EL (cell line): ENCODE data around the gene TSSK2.

Experiments
- DNase-seq: peaks from one replicate; pipeline ENCODE4 v3.0.0-alpha.2; 2016

Gene TSSK2

DNA sequence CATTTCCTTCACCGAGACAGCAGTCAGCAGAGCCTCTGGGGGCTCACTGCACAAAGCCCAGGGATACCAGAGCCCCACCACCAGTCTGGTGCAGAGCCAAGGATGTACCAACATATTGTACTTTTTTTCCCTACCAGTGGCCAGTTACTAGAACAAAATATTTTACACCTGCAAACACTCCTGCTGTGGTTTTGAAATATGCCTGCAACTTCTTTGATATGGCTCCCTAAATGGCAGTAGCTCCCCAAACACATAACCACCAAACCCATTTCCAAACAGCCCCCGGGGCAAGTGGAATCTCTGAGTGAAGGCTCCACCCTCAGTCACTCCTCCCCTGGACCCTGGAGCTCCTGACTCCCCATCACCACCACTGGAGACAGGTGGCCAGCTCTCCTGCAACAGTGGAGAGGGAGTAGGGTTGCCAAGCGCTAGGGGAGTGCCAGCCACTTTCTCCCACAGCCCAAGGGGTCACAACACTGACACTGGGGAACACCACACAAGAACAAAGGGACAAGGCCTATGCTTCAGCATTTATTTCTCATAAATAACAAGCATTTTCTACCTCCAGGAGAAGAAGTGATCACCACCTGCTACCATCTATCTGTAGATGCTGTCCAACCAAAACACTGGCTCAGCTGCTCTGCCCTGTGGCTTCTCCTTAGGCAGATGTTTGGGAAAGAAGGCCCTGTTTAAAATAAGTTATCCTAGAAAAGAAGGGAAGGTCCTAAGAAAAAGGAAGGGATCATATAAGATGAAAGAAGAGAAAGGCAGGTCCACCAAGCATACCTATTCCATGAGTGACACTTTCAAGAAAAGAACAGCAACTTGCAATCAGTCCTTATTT is 24.0 kb upstream of the TSSK2 start:
- no peak for DNase-seq

DNA sequence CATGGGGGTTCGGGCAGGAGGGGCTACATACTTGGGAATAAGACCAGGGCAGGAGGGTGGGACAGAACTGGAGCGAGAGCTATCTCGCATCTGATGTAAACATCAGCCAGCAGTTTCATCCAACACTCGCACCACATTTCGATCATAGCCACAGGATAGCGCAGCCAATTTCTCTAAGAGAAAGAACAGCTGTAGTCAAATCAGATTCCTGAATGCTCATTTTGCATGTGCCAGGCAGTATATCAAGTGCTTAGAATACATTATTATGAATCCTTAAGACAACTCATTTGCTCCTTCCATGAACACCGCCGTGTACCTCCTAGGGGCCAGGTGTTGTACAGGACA is 23.4 kb upstream of the TSSK2 start:
- no peak for DNase-seq

DNA sequence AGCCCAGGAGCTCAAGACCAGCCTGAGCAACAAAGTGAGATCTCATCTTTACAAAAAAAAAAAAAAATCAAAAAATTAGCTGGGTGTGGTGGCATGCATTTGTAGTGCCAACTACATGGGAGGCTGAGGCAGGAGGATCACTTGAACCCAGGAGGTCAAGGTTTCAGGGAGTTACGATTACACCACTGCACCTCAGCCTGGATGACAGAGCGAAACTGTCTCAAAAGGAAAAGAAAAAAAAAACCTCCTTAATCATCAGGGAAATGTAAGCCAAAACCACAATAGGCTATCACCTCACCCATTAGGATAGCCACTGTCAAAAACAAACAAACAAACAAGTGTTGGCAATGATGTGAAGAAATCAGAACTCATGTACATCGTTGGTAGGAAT is 22.3 kb upstream of the TSSK2 start:
- no peak for DNase-seq

DNA sequence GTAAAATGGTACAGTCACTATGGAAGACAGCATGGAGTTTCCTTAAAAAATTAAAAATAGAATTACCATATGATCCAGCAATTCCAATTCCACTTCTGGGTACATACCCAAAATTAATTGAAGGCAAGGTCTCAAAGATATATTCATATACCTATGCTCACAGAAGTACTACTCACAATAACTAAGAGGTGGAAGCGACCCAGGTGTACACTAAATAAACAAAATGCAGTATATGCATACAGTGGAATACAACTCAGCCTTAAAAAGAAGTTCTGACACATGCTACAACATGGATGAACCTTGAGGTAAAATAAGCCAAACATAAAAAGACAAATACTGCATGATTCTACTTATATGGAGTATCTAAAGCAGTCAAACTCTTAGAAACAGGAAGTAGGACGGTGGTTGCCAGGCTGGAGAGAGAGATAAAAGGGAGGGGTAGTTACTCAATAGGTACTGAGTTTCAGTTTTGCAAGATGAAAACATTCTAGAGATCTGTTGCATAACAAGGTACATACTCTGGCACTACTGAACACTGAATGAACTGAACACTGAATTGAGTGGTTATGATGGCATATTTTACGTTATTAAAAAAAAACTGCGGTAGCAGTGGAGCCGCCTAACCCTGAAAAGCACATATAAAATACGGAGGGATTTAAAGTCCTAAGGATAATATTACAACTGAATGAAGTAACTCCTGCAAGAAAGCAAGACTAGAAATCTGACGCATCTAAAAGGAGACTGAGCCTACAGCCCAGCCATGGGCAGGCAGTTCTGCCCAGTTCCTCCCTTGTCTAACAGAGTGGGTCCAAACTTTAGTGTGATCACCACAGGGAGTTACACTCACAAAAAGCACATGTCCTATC is 21.7 kb upstream of the TSSK2 start:
- peak; percentile 54 for DNase-seq

DNA sequence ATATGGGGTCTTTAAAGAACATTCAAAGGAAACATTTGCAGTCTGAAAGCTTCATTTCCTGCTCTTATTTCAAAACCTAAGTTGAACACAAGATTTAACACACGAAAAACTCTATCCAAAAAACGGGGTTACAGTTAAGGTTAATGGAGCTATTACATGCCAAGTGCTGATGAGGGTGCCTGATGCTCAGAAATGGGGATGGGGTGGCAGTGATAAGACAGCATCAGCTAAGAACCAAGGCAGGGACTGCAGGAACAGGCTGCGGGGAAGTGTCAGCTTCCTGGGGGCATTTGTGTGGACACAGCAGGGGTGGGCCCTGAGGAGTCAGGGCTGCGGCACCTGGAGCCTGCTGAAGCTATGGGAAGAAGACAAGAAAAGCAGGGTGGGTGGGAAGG is 21.0 kb upstream of the TSSK2 start:
- DNase-seq, result no peak

DNA sequence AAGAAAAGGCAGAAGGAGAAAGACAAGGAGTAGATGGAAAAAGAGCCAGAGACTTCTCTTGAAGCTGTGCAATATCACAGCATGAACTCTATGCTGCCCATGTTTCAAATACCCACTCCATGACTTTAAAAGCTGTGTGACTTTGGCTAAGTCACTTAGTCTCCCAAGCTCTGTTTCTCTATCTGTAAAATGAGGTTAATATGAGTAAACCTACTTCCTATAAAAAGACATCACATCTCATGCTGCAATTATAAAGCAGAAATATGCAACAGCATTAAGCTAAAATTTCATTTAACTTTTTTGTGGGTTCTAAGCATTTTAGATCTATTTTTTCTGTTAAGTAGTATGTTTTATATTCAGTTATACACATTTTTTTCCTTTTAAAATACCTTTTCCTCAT is 20.5 kb upstream of the TSSK2 start:
- DNase-seq, result no peak

DNA sequence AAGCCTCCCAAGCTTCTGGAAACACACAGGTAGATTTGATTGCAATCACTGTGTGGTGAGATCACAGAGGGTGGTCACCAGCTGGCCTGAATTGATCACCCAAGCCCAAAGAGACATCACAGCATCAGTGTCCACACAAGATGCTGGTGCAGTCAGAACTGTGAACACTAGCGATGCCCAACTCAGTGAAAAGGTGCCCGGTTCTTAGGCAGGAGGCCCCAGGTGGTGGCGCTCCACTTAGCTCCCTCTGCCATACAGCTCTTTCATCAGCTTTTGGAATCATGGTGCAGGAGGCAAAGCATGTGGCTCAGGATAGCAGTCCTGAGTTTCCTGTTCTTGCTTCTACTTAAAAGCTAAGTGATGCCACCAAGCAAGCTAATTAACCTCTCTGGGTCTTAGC is 20.0 kb upstream of the TSSK2 start:
- no peak for DNase-seq

DNA sequence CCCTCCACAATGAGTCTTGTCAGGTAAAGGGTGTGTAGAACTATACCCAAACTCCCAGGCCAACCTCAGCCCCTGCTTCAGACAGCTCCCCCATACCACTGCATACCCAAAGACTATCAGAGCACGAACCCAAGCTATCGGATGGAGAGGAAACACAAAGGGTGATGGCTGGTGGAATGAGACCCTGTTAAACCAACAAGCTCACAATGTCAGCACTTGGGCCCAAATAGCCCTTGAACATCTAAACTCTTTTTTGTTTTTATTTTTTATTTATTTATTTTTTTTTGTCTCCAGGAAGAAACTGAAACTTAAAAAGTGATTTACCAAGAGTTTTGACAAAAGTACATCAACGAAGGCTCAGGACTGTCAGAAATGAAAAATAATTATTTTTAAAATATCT is 19.5 kb upstream of the TSSK2 start:
- no peak for DNase-seq

DNA sequence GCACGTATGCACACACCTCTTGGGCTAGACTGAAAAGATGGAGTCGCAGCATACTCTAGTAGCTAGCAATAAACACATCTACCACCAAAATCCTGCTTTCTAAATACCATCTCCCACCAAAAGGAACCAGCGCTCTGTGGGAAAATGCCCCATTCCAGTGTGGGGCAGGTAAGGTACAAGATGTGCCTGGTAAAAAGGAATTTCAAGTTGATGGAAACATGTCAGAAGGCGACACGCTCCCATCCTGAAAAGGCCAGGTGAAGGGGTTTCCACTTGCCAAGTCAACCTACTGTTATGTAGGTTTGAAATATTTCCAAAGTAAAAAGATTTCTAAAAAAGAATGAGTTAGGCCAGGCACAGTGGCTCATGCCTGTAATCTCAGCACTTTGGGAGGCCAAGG is 17.7 kb upstream of the TSSK2 start:
- DNase-seq, result no peak

DNA sequence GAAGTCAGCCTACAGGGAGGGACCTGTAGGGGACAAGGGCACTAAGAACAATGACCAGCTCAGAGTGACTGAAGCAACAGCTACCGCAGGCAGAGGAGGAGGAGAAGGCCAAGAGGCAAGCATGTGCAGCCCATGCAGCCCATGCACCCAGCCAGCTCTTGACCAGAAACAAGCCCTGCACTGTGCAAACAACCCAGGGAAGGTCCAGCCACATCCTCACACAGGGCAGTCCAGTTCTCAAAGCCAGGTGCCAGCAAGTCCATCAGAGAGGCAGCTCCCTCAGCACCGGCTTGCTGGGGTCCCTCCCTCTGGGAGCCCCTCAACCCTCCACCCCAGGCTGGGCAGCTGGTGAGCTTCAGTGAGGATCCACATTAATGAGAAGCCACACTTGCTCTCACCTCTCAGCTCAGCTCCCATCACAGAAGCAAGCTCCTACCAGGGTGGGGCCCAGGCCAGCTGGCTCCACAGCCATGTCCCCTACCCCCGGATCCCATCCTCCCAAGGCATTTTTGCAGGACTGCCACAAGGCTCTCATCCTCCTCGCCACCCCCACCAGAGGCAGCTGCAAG is 16.0 kb upstream of the TSSK2 start:
- DNase-seq, result no peak

DNA sequence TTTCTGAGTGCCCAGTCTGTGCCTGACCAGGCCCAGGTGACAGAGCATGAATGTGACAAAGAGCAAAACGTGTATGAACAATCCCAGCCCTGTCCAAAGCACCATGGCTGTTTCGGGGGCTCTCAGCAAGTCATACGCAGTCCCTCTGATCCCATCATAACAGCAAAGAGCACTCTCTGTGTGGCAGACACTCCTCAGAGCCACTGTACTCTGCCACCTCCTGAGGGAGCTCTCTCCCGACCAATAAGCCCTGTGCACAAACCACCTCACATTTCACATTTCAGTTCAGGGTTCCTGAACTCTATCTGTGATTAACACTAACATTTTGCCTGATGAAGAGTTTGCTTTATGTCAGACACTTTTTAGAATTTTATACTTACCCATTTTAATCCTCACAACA is 15.5 kb upstream of the TSSK2 start:
- no peak for DNase-seq

DNA sequence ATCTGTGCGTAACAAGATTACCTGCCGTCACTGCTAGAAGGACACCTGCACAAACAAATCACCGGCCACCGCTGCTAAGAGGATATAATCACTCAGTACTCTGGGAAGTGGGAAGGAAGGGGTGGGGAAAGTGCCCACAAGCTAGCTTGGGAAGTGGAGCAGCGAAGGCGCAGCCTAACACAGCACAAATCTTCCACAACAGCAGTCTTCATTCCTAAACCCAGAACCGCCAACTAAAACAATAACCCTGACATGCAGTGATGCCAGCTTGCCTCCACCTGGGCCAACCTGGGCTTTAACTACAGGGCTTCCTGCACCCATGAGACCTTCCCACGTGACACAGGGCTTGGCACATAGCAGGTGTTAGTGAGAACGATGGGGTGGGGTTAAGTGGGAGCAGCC is 14.0 kb upstream of the TSSK2 start:
- no peak for DNase-seq

DNA sequence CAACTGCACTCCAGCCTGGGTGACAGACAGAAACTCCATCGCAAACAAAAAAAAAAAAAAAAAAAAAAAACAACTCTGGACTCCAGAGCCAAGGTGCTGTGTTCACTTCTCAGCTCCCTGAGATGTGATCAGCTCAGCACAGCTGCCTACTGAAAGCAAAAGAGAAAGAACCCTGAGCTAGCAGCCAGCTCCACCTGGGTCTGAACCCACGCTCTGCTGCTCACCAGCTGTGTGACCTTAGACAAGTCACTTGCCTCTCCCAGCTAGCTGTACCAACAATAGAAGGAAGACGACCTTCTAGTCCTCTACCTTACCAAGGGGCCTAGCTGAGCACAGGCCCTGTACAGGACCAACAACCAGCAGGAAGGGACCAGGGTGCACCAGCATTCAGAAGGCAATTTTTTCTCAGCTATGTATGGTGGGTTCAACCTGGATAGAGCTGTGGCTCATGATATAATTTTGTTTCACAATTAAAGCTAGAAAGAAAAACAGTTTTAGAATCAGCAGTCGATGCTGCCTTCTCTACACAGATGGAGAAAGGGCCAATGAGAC is 12.7 kb upstream of the TSSK2 start:
- no peak for DNase-seq

DNA sequence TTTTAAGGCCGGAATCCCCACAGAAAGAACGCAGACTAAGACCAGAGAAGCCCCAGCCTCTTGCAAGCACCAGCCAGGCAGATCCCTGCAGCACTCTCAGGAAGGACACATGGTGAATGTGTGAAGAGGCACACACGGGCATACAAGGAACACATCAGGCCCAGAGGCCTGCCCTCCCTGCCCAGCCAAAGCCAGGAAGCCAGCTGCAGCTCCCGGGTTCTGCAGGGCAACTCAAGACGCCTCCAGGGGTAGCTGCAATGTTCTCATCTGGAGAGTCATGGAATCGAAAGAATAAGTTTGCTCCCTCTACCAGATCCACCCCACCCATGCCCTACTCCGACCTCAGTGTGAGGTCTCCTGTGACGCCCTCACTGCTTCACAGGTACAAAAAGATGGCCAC is 11.2 kb upstream of the TSSK2 start:
- no peak for DNase-seq

DNA sequence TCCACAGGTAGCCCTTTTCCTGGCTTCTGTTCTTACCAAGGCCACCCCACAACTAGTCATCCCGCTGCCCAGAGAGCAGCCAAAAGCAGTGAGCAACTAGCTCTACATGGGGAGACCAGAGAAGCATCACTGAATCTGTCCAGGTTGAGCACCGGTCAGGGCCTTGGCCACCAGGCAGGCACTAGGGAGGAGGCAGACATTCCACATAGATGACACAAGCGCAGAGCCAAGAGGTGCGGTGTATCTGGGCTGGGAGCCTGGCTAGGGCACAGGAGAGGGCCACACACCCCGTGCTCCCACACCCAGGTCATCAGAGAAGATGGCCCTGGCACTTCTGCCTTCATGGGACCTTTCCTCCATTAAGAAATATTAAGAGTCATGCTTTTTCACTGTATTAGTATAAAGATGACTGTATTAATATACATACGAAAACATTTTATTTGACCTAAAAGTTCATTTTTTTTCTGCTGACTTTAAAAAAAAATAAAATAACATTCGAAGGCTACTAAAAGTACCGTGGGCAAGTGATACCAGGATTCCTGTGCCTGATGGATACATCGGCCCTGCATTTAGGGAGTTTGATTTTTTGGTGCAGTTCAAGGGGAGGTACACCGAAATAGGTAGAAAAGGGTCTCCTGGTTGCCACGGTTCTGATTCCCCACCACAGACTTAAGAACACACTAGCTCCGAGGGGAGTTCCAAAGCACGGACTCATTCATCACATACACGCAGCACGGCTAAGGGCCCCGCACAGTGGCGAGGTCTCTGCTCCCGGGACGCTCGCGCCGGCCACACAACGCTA is 10.1 kb upstream of the TSSK2 start:
- peak; percentile 70 for DNase-seq

DNA sequence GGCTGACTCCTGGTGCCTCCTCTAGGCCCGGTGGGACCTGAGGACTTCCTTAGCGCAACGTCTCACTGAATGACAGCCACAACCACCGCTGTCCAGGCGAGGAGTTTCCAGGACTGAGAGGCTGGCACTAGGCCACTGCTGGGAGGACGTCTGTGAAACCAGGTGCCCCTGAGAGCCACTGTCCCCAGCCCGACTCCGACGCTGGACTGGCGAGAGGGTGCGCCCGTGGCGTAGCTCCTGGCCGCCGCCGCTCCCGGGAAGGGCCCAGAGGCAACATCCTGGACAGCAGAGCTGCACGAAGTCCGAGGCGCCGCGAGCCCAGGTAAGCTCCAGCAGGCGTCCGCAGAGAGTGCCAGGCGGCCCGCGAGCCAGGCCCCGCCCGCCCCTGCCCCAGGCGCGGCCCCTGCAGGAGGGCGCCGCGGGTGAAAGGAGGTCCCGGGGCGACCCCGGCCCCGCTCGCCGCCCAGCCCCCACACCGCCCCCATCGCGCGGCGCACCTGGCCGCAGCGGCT is 9.4 kb upstream of the TSSK2 start:
- DNase-seq, result peak; percentile 44

DNA sequence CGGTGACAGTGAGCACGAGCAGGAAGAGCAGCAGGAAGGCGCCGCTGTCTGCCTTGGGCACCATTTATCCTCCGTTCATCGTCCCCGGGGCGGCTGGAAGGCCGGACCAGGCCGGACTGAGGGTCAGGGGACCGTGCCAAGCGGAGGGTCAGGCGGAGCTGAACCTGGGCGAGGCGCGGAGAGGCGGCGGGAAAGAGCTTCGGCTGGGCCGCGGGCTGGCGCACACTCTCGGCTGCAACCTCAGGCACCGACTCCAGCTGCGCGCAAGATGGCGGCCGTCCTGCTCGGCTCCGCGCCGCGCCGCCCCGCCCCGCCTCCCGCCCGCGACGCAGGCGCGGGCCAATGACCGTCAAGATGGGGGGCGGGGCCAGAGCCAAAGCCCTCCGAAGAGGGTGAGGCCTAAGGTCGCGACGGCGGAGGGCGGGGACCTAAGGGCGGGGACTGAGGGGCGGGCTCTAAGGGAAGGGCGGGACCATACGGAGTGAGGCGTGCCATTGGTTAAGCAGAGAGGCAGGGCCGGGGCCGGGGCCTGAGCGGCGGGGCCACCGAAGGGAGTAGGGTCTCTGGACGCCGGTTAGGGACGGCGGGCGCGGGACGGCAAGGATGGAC is 8.9 kb upstream of the TSSK2 start, which contains the start of gene DGCR2:
DGCR2 (minus strand) TSS at position 270 of the 609 bp plus-strand sequence; CDS start at position 64, 206 bp downstream.
- peak; percentile 96 for DNase-seq

DNA sequence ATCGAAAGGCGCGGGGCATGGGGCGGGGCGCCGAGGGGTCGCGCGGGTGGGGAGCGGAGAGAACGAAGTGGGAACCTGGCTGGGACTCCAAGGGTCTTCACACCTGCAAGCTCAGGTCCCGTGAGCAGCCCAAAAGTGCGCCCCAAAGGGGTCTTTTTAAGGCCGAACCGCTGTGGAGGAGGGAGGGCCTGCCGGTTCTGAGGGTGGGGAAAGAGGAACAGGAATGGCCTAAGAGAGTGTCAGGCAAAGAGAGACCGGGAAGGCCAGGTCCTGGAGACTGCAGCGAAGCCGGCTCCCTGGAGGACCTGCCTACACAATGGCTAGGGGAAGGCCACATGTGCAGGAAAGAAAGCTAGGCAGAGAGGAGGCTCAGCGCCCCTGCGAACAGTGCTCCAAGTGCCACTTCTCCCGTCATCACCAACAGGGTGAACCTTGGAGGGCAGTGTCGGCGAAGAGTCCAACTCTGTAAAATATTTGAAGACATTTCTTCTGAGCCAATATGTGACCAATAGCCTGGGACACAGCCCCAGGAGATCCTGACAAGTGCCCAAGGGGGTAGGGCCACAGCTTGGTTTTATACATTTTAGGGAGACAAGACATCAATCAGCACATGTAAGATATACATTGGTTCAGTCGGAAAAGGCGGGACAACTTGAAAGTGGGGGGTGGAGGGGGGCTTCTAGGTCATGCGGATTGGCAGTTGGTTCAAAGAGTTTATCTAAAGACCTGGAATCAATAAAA is 8.2 kb upstream of the TSSK2 start:
- peak; percentile 26 for DNase-seq

DNA sequence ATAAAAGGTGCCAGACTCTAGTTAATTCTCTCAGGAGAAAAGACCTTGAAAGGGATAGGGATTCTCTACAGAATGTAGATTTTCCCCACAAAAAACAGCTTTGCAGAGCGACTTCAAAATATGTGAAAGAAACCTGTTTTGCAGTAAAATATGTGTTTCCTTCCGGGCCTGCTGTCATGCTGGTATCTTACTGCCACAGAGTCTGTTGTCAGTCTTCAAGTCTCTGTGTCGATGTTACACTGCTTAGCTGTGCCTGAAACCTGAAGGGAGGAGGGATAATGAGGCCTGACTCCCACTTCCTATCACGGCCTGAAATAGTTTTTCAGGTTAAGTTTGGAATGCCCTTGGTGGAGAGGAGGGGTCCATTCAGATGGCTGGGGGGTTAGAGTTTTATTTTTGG is 7.2 kb upstream of the TSSK2 start:
- DNase-seq, result no peak

DNA sequence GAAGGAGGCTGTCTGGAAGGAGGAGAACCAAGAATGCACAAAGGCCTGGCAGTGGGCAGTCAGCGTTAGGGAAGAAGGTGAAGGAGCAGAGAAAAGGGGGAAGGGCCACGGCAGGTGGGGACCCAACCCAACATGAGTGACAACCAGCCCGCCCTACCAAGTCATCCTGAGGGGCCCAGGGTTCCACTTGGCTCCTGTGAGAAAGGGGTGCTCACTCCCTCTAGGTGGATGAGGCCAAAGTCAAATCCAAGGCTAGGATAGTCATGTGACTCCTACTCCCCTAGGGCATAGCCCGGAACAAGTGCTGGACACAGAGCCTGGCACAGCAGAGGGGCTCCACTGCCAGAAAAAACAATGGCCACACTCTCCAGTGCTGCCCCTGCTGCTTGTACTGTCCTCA is 6.7 kb upstream of the TSSK2 start:
- DNase-seq, result no peak

DNA sequence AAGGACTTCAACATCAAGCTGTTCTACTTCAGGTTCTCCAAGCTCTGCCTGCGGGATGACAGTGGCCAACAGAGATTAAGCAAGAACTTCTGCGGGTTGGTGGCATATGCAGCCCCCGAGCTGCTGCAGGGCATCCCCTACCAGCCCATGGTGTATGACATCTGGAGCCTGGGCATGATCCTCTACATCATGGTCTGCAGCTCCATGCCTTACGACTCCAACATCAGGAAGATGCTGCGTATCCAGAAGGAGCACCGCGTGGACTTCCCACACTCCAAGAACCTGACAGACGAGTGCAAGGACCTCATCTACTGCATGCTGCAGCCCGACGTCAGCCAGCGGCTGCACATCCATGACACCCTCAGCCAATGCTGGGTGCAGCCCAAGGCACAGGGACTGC is 6.1 kb upstream of the TSSK2 start:
- no peak for DNase-seq
